CD4-positive, alpha-beta T cell treated with Interleukin-4 for 4 hours (primary cell): ENCODE data around the gene SLMAP.

Experiments
- DNase-seq: peaks from one replicate; pipeline ENCODE4 v3.0.0-alpha.2; 2020

The SLMAP gene

DNA sequence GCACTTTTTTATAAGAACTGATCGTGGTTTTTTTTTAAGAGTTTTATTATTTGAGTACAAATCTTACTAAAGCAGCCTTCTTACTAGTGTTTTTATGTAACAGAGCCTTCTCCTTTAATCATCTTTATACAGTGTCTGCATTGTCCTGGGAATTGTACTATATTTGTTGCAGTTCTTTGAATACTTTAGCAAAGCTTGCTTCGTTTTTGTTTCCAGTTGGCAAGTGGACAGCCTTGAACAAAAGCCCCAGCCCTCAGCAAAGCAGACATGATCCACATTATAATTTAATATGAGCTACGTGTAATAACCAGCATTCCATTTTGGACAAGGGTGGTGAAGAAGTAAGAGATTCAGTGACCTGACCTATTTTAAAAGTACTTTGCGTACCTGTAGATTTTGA, 139.9 kb downstream of the SLMAP start:
- no peak for DNase-seq

- DNase-seq = no peak
These were observed 140.6 kb downstream of the SLMAP start for GRCh38 chr3:57896691-57897090.

DNA sequence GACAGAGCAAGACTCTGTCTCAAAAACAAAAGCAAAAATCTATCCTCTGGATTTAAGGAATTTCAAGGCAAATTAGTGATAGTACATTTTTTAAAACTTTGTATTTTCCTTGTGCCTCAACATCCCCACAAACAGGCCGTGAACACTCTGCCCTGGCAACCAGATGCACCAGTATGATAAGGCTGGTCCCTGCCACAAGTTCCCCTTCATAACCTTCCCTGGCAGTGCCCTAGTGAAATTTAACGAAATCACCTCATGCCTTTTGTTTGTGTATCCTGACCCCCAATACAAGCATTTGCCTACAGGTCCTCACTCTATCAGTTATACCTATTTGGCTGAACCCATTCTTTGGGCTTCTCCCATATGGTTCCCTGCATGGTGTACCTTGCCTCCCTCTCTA, 144.7 kb downstream of the SLMAP start:
- no peak for DNase-seq

DNA sequence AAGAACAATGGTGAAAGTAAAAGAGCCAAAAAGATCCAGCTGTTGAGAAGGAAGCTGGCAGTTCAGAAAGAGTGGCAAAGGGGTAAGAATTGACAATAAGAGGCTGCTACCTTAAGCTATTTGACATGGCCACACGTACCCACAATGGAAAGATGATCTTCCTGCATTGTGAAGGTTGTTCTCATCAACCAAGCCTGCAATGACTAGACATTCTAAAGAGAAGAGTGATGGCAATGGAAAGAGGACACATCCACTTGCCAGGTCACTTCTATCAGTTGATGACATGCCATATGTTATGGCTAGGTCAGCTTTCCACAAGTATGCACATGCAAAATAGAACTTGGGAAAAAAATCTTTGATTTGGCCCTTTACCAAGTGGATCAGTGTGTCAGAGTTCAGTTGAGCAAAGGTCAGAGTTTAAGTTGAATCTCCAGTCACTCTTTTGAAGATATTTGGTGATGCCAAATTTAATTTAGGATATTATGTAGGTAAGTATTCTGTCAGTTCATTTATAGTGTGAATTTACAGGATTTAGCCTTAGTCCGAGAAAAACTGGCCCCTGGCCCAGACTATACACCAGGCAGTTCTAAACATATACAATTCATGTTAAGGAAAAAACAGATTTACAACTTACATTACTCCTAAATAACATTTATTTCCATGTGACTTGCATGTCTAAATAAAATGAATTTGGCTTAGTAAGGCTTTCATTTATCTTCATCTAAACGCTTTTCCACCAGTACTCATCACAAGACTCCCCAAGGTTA, 147.2 kb downstream of the SLMAP start:
- no peak for DNase-seq

- peak; percentile 5 for DNase-seq
These were observed 154.9 kb downstream of the SLMAP start for GRCh38 chr3:57910990-57911389.

GRCh38 chr3:57911593-57911992, 155.5 kb downstream of the SLMAP start:
- no peak for DNase-seq

GRCh38 chr3:57917601-57918000, 161.5 kb downstream of the SLMAP start:
- DNase-seq = no peak

- no peak for DNase-seq
These were observed 162.2 kb downstream of the SLMAP start for GRCh38 chr3:57918123-57918837.

DNA sequence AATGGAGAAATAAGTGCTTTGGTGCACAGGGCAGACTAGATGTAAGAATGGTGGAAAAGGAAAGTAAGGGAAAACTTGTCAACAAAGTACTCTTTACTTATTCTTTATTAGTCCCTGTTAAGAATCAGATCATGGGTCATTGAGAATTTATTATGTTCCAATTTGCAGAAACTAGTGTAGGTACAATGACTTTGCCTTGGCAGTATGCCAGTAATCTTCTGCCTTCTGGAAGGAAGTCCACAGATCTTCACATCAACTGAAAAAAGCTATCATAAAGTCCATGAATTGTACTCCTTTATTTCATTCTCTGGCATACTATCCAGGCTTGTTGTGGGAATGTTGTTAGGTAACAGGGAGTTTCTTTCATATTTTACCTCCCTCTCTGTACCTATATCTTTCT, 163.9 kb downstream of the SLMAP start:
- no peak for DNase-seq

GRCh38 chr3:57923101-57923500, 167.0 kb downstream of the SLMAP start:
- no peak for DNase-seq

- no peak for DNase-seq
These were observed 167.6 kb downstream of the SLMAP start for GRCh38 chr3:57923752-57924151.

- no peak for DNase-seq
These were observed 171.1 kb downstream of the SLMAP start for GRCh38 chr3:57927166-57927565.

- DNase-seq = no peak
These were observed 171.8 kb downstream of the SLMAP start for GRCh38 chr3:57927916-57928315.

DNA sequence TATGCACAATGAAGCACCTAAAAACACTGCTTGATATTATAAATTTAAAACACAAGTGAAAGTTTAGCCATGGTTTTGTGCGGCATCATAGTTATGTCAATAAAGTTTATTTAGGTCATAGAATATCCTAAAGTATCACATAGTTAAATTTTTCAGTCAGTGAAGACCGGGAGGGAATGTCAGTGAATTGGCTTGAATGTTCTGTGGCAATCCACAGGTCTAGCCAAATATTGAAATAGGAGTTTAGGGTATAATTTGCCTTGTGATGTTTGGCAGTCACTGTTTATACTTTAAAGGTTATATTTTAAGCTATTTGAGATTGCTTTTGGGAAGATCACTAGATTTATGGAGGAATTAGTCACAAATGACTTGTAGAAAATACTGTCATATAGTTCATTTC, 172.4 kb downstream of the SLMAP start:
- no peak for DNase-seq

DNA sequence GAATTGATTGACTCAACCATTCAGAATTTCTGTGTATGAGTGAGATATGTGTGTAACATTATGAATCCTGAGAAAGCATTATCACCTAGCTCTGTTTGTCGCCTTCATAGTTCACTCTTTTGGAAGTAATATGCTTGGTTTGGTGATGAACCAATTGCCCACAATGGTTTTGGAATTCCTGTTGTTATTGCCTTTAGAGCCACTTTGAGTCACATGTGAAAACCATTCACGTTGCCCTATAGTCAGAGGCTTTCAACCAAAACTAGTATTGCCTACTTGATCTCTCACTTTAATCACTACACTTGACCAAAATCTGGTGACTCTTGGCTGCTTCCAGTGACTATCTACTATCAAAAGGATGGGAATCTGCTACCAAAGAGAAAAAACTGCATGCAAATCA, 173.9 kb downstream of the SLMAP start:
- no peak for DNase-seq

- no peak for DNase-seq
These were observed 177.5 kb downstream of the SLMAP start for GRCh38 chr3:57933602-57934001.

- no peak for DNase-seq
These were observed 178.3 kb downstream of the SLMAP start for GRCh38 chr3:57934373-57934772.

DNA sequence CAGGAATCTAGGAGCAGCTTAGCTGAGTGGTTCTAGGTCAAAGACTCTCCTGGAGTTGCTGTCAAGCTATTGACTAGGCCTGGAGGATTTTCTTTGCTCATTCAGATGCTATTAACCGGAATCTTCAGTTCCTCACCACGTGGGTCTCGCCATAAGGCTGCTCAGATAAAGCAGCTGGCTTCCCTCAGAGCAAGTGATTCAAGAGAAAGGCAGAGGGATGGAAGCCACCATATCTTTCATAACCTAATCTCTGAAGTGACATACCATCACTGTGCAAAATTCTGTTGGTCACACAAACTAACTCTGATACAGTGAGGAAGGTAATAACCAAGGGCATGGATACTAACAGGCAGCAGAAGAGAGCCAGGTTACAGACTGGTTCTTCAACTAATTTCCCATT, 179.4 kb downstream of the SLMAP start:
- DNase-seq = no peak

DNA sequence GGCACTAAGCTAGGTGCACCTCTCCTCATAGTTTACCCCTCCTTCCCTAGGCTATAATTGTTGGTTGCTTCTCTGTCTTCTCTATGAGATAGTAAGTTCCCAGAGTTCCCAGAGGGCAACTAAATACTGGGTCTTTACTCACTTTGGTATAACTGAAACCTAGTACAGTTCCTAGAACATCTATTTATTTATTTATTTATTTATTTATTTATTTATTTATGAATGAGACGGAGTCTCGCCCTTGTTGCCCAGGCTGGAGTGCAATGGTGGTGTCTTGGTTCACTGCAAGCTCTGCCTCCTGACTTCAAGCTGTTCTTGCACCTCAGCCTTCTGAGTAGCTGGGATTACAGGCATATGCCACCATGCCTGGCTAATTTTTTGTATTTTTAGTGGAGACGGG, 181.0 kb downstream of the SLMAP start:
- DNase-seq = no peak

DNA sequence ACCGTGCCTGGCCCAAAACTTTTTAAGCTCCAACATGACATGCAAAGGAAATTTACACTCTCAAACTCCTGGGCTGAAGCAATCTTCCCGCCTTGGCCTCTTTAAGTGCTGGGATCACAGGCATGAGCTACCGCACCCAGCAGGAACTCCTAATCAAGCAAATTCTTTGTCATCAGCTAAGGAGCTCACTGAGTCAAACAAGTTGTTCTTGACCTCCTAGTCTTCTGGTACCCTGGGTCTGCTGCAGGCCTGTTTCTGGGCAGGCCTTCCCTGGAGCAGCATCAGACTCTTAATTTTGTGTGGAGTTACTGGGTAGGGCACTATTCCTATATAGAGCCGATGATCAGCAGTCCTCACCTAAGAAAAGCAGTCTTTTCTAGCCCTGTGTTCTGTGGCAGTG, 183.7 kb downstream of the SLMAP start:
- DNase-seq = no peak

GRCh38 chr3:57942388-57942787, 186.3 kb downstream of the SLMAP start:
- DNase-seq = no peak

GRCh38 chr3:57942872-57943283, 186.8 kb downstream of the SLMAP start:
- DNase-seq = no peak

DNA sequence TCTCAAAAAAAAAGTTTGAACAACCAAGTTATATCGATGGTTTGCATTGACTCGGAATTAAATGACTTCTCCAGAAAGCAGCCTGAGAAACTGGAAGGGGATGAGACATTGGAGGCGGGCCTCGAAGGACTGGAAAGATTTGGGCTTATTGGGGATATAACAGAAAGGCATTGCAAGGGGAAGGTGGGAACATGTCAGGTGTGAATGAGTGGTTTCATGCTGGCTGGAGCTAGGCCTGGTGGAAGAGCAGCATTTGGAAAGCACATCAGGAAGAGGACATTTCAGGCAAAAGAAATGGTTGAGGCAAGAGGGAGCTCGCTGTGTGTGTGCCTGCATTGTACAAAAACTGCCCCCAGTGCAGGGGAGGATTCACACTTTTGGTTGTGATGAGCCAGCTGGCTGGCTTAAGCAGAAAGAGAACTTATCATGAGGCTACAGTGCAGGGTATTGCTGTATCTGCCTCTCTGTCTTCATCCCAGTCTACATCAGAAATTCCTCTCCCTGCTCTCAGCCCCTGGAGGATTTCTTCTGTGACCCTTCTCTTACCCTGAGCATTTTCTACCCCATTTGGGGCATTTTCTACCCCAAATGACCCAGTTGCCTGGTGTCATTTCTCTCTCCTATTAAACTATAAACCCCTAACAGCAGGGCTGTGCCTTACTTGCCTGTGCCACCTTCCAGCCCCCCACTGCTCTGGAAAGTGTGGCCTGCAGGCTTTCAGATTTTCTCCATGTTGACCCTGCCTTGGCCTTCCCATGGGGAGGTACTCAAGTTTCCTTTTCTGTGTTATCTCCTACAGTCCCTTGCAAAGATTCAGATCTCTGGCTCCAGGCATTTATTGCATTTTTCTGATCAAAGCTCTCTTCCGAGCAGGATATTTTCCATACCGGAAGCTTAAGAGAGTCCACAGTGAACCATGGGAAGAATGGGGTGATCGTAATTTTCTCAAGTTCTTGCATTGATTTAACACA, 187.7 kb downstream of the SLMAP start:
- DNase-seq = no peak
